HTERT RPE-1 (cell line): Measurements from ENCODE around the gene P2RY2.

Experiments
- in situ Hi-C: fragments of 300-500 bp; cut with MboI; formaldehyde crosslinking; loops from 4 replicates; pipeline ENCODE4 v1.14.3; 2020; ENCODE audit warnings: low sequenced_read_pairs

P2RY2 gene

DNA sequence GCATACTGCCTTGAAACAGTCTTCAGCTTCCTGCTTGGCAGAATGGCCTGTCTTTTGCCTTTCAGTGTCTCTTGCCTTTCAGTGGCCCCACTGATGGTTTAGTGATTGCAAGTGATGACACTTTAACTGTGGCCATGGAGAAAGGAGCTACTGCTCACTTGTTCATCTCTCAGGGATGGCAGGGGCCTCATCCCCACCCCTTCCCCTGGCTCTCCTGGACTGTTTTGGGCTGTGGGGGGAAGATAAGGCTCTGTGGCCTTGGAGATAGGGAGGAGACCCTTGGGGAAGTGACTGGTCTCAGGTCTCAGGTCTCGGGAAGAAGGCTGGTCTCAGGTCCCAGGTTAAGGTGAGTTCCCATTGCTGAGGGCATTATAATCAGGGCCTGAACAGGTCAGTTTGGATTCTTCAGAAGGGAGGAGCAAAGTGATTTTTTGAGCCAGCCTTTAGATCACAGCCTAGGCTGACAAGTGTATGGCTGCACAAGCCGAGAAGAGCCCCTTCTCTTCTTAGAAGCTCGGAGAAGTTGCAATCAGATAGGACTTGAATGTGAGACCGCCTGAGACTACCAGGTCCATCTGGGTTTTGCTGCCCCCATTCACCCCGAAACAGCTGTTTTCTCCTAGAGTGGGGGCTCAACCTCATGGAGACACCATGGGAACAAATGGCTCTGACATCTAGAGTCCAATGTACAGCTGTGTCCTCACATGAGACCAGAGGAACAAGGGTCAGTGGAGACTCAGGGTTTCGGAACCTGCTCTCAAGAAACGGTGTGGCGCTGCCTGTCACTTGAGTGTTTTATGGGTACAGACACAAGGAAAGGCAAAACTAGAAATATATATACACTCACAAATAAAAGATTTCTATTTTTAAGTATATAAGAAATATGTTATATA lies 15.9 kb upstream of the P2RY2 start:
- in situ Hi-C loops = no loop called here

GRCh38 chr11:73203322-73203721 lies 14.8 kb upstream of the P2RY2 start:
- in situ Hi-C loops = no loop called here

GRCh38 chr11:73203790-73204189 lies 14.3 kb upstream of the P2RY2 start:
- in situ Hi-C loops = no loop called here

GRCh38 chr11:73204711-73205121 lies 13.4 kb upstream of the P2RY2 start:
- in situ Hi-C loops = no loop called here

DNA sequence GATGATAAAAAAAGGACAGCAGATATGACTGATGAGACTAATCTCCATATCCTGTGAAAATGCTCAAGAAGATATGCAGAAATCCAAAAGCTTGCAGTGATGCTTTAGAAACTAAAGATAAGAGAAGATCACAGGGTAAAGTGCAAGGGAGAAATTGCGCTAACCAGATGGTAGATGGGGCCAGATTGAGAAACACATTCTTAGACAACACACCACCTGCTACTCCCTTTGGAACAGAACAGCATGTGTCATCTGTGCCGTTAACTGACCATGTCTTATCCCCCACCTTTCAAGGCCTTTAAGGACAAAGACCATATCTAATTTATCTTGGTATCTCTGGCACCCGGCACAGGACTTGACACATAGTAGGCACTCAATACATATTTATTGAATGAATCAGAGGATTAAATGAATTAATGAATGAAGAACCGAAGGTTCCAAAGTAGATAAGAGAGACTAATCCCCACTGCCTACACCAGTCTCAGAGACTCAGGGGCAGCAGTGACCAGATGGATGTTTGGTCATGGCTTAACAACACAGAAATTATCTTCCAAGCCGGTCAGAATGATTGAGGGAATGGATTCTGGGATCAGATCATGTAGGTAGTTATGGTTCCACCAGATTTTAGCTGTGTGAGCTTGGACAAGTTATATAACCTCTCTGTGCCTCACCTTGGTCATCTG lies 12.3 kb upstream of the P2RY2 start:
- in situ Hi-C loops = no loop called here

DNA sequence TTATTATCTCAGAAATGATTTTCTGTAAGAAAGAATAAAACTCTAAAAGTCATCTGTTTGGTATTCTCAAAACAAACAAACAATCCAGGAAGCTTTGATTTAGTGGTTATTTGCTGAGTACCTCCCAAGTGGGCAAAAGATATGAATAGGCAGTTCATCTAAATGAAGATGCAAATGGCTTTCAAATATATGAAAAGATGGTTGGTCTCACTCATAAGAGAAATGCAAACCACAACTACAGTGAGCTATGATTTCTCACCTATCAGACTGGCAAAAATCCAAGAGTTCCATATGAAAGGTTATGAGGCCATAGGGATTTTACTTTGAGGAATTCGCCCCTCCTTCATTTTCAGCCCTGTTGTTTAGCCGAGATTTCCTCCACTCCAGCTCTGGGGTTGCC lies 11.3 kb upstream of the P2RY2 start:
- in situ Hi-C loops = no loop called here

DNA sequence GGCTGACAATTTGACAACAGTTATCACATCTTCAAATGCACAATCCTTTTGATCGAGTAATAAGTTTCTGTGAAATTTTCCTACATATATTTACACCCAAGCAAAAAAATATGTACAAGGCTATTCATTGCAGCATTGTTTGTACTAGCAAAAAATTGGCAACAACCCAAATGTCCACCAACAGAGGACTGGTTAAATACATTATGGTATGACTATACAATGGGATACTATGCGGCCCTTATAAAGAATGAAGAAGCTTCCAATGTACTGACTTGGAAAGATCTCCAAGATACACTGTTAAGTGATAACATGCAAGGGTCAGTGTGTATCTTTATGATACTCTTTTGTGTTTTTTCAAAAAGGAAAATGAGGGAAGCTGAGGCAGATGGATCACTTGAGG lies 8.2 kb upstream of the P2RY2 start:
- in situ Hi-C loops = no loop called here

DNA sequence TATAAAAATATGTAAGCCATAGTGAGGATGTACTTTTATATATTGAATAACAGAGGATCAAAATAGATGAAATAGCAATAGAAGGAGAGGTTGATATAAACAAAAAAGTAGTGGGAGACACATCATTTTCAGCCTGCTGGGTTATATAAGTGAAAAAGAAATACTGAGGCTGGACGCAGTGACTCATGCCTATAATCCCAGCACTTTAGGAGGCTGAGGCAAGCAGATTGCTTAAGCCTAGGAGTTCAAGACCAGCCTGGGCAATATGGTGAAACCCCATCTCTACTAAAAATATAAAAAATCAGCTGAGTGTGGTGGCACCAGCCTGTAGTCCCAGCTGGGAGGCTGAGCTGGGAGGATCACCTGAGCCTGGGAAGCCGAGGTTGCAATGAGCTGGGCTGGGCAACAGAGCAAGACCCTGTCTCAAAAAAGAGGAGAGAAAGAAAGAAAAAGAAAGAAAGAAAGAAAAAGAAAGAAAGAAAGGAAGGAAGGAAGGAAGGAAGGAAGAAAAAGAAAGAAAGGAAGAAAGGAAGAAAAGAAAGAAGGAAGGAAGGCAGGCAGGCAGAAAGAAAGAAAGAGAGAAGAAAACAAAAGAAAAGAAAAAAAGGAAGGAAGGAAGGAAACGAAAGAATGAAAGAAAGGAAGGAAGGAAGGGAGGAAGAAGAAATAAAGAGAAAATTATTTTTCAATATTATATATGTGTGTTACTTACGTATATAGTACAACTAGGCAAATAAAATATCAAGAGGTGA lies 7.0 kb upstream of the P2RY2 start:
- in situ Hi-C loops = no loop called here

- in situ Hi-C loops = no loop called here
These were observed 4.6 kb upstream of the P2RY2 start for GRCh38 chr11:73213196-73214143.

DNA sequence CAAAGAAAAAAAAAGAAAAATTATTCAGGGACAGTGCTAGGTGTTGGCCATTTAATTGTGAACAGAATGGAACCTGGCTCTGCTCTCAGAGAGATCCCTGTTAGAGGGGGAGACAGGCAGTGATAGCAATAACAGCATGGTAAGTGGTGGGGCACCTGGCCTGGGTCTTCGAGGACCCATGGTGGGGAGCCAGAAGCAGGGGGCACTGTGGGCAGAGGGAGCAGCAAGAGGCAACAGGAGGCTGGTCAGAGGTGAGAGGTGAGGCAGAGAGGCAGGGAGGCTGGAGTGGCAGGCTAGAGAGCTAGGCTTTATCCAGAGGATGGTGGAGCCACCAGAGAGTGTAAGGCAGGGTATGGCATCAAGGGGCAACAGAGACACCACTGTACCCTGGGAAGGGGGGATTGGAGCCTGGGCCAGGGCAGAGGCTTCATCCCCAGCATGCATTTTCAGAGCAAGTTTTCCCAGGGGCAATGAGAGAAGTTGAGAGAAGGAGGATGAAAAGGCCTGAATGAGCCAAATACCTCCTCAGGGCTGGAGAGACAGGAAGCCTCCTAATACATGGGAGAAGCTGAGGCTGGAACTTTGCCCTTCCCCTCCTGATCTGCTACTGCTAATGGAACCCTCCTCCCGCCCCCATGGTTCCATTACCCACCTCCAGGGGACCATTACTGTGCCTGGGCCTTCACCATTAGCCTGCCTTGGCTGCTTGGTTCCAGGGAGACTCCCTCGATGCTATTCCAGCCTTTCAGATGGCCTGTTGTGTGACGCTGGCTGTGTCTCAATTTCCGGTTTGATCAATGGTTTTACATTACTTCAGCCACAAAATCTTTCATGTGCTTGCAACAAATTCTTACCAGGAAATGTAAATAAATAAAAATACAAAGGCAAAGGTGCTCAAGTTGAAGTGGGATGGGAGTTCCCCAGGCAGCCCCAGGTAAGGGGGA lies 2.6 kb upstream of the P2RY2 start:
- in situ Hi-C loops = no loop called here

DNA sequence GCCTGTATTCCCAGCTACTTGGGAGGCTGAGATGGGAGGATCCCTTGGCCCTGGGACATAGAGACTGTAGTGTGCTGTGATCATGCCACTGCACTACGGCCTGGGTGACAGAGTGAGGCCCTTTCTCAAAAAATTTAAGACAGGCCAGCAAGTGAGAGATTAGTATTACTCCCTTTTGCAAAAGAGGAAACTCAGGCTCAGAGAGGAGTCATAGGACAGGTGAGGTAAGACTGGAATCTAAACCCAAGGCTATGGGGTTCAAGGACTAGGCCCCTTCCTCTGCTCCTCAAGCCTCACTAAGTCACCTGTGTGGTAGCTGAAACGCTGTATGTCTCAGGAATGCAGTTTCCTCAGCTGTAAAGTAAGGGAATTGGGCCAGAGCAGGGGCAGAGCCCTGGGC lies 1.6 kb upstream of the P2RY2 start:
- in situ Hi-C loops = no loop called here

DNA sequence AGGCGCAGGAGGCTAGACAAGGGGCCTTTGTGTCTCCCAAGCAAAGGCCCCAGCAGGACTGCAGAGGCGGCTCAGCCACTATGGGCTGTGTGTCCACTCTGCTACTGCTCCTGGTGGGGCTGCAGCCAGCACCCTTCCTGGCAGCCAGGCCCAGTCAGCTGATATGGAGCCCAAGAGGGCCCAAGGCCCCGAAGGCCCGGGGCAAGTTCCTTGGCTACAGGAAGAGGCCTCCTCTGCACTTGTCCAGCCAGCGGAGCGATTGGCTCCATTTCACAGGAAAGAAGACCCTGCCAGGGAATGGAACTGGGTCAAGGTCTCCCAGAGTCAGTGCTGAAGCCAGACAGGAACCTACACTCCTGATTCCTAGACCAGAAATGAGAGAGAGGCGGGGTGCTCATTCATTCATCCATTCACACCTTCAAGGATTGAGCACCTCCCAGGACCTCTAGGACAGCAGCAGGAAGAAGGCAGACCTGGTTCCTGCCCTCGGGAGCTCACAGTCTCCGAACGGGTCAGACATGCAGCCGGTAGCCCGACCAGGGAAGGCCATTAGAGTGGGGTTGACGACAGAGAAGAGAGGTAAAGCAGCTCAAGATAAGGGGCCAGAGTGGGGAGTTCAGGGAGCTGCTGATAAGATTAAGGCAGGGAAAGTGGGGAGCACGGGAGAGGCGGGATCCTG lies 811 bp upstream of the P2RY2 start:
- in situ Hi-C loops = no loop called here

GRCh38 chr11:73217810-73218105 lies 323 bp upstream of the P2RY2 start:
- in situ Hi-C loops = no loop called here

GRCh38 chr11:73218830-73219215 lies 742 bp downstream of the P2RY2 start:
- in situ Hi-C loops = no loop called here

- in situ Hi-C loops = no loop called here
These were observed 1.6 kb downstream of the P2RY2 start for GRCh38 chr11:73219396-73220285.

DNA sequence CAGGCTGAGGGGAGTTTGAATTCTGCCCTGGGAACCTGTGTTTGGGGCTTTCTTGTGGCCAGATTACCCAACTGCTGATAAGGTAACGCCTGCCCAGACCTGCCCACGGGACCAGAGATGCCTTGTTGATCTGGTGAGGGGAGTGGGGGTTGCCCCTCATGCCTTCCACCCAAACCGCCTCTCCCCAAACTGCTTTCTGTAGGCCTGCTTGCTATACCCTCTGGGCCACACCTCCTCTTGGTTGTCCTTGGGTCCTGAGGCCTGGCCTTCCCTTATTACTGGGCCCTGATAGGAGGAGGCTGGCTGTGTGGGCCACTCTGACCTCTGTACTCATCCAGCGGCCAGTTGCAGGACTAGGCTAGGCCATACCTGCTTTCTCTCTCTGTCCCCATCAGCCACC lies 3.4 kb downstream of the P2RY2 start:
- in situ Hi-C loops = no loop called here

DNA sequence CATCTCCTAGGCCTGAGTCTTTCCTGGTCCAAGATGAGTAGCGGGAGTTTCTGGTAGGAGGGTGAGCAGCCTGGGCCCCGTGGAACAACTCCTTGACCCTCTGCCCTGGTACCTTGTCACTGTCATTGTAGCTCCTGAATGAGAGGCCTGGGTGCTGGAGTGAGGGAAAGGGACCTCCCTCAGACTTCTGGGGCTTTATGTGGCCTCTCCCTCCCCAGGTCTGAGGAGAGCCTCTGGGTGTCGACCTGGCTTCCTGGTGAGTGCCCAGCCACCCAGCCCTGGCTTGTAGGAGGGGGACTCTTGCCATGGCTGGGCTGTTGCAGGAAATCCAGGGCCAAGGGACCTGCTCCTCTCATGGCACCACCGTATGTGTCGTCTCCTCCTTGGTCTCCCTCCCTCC lies 3.9 kb downstream of the P2RY2 start:
- in situ Hi-C loops = no loop called here
